PC-3 (cell line): ENCODE measurements around the gene TMEM184A. TPM values are rescaled to one million over a fixed set of nuclear protein-coding genes. Genes with fewer than 3 reads are reported as not detected.

Experiments
- ATAC-seq: fragments of 200-7000 bp; cut with Tn5 transposase; 2 replicates; pipeline ENCODE4 v1.9.1; 2020; ENCODE audit warnings: mild to moderate bottlenecking, moderate library complexity
- BruUV-seq: library from RNA; stranded (reverse); fragments of 400-500 nt; replicated peaks from 2 replicates; lab custom pipeline; 2021; lab: Mats Ljungman, UMichigan
- CTCF ChIA-PET: fragments of 300-600 bp; sonication (Branson Sonifier 250); formaldehyde crosslinking; loops from one replicate; lab custom pipeline; 2022; ENCODE audit warnings: antibody characterized with exemption; lab: Charles Lee
- POLR2A ChIA-PET: fragments of 300-600 bp; sonication (Branson Sonifier 250); formaldehyde crosslinking; loops from one replicate; lab custom pipeline; 2022; ENCODE audit warnings: antibody characterized with exemption; ENCODE audit not compliant: unreplicated experiment; lab: Charles Lee
- DNase-seq: peaks from one replicate; pipeline ENCODE4 v3.0.0-alpha.2; 2015
- H2AFZ ChIP-seq: fragments of 300-600 bp; sonication (generic); 2 replicates; pipeline ENCODE4 v1.6.0; 2016; ENCODE audit warnings: antibody characterized with exemption, low read length
- H3F3A ChIP-seq: fragments of 300-600 bp; sonication (generic); one replicate; pipeline ENCODE4 v1.6.0; 2017; ENCODE audit warnings: antibody characterized with exemption, low read length, control low read depth, mild to moderate bottlenecking; ENCODE audit not compliant: unreplicated experiment
- H3K27ac ChIP-seq: fragments of 300-600 bp; sonication (generic); 2 replicates; pipeline ENCODE4 v1.5.1; 2016; ENCODE audit warnings: mild to moderate bottlenecking, low read length
- H3K27me3 ChIP-seq: fragments of 300-600 bp; sonication (generic); 2 replicates; pipeline ENCODE4 v1.6.1; 2016; ENCODE audit warnings: low read length, mixed read lengths
- H3K36me3 ChIP-seq: fragments of 300-600 bp; sonication (generic); 2 replicates; pipeline ENCODE4 v1.6.1; 2016; ENCODE audit warnings: low read depth, mixed run types, low read length, mixed read lengths
- H3K4me1 ChIP-seq: fragments of 300-600 bp; sonication (generic); 2 replicates; pipeline ENCODE4 v1.5.1; 2016; ENCODE audit warnings: low read length; ENCODE audit not compliant: insufficient read depth
- H3K4me2 ChIP-seq: fragments of 300-600 bp; sonication (generic); 2 replicates; pipeline ENCODE4 v1.6.0; 2016; ENCODE audit warnings: low read length
- H3K4me3 ChIP-seq: fragments of 300-600 bp; sonication (generic); 2 replicates; pipeline ENCODE4 v1.5.1; 2016; ENCODE audit warnings: mild to moderate bottlenecking, low read length, mixed read lengths
- H3K79me2 ChIP-seq: fragments of 300-600 bp; sonication (generic); 2 replicates; pipeline ENCODE4 v1.6.1; 2017; ENCODE audit warnings: low read length, mixed read lengths
- H3K9ac ChIP-seq: fragments of 300-600 bp; sonication (generic); 2 replicates; pipeline ENCODE4 v1.6.0; 2016; ENCODE audit warnings: mild to moderate bottlenecking, low read length
- H3K9me2 ChIP-seq: fragments of 300-600 bp; sonication (generic); replicated peaks from 2 replicates; pipeline ENCODE4 v1.6.1; 2016; ENCODE audit warnings: mixed run types, low read length, mixed read lengths
- H3K9me3 ChIP-seq: fragments of 300-600 bp; sonication (generic); 2 replicates; pipeline ENCODE4 v1.6.1; 2016; ENCODE audit warnings: low read length, mixed read lengths
- H4K20me1 ChIP-seq: fragments of 300-600 bp; sonication (generic); 2 replicates; pipeline ENCODE4 v1.6.1; 2016; ENCODE audit warnings: low read length, mixed read lengths
- CTCF ChIP-seq: fragments of 300-600 bp; sonication (generic); conservative IDR thresholded peaks from 2 replicates; pipeline ENCODE4 v1.5.1; 2017; ENCODE audit warnings: antibody characterized with exemption, low read depth, mild to moderate bottlenecking, low read length
- EZH2 ChIP-seq: fragments of 300-600 bp; sonication (generic); IDR thresholded peaks from one replicate; pipeline ENCODE4 v1.6.1; 2017; ENCODE audit warnings: antibody characterized with exemption, mild to moderate bottlenecking, low read length; ENCODE audit not compliant: unreplicated experiment
- EZH2phosphoT487 ChIP-seq: fragments of 300-600 bp; sonication (generic); IDR thresholded peaks from 2 replicates; pipeline ENCODE4 v1.6.1; 2018; ENCODE audit warnings: mild to moderate bottlenecking, antibody characterized with exemption, low read length, borderline replicate concordance
- intact Hi-C: fragments of 100-400 bp; cut with micrococcal nuclease; formaldehyde crosslinking; loops from 2 replicates; pipeline ENCODE4 v1.9.0; 2023
- total RNA-seq: library from RNA; depleted of rRNA; stranded (reverse); fragments of >200 nt; gene quantifications from 2 replicates; pipeline ENCODE4 v1.2.3, GENCODE V29; 2014

Gene TMEM184A
- total RNA-seq, 1 experiment from 2014 or later, result 23.1 TPM

DNA sequence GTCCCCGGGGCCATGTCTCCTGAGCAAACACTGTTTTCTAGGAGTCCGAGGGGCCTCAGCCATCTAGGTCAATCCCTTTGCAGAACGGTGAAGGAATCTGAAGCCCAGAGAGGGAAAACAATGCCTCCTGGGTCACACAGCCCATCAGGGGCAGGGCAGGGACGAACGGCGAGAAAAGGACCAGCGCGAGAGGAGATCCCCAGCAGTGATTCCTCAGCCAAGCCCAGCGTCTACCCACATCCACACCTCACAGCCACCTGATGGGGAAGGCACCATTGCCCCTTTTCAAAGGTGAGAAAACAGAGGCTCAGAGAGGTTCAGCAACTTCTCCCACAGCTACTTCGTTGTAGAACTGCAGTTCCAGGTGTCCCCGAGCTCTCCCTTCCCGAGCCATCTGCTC, 31.7 kb upstream of the TMEM184A start:
- CTCF ChIA-PET, result no interaction called here
- no peaks in the 10 kb centered on the region for H3K79me2 ChIP-seq
- no TSS peak for BruUV-seq
- H3K4me1 ChIP-seq, result no peaks in the 10 kb centered on the region
- H3K4me3 ChIP-seq, result no peak overlapping the region
- DNase-seq (no peak), ATAC-seq (no peak)
- no peaks in the 10 kb centered on the region for H3K9me3 ChIP-seq
- H2AFZ ChIP-seq, result no peak overlapping the region
- no peaks in the 10 kb centered on the region for H3K36me3 ChIP-seq
- no peaks in the 10 kb centered on the region for H3K9me2 ChIP-seq
- TF ChIP-seq EZH2phosphoT487, result no peak
- no peak for TF ChIP-seq CTCF
- no peak for TF ChIP-seq EZH2
- peaks cover 31% of the 10 kb centered on the region; the same call in 1 of the 2 replicates for H3K27me3 ChIP-seq
- no peaks in the 10 kb centered on the region for H3F3A ChIP-seq
- no peak overlapping the region for H3K9ac ChIP-seq
- no peak overlapping the region for H3K27ac ChIP-seq
- no peak overlapping the region for H3K4me2 ChIP-seq
- intact Hi-C loops, result no loop called here
- POLR2A ChIA-PET, result no interaction called here
- no peaks in the 10 kb centered on the region for H4K20me1 ChIP-seq

DNA sequence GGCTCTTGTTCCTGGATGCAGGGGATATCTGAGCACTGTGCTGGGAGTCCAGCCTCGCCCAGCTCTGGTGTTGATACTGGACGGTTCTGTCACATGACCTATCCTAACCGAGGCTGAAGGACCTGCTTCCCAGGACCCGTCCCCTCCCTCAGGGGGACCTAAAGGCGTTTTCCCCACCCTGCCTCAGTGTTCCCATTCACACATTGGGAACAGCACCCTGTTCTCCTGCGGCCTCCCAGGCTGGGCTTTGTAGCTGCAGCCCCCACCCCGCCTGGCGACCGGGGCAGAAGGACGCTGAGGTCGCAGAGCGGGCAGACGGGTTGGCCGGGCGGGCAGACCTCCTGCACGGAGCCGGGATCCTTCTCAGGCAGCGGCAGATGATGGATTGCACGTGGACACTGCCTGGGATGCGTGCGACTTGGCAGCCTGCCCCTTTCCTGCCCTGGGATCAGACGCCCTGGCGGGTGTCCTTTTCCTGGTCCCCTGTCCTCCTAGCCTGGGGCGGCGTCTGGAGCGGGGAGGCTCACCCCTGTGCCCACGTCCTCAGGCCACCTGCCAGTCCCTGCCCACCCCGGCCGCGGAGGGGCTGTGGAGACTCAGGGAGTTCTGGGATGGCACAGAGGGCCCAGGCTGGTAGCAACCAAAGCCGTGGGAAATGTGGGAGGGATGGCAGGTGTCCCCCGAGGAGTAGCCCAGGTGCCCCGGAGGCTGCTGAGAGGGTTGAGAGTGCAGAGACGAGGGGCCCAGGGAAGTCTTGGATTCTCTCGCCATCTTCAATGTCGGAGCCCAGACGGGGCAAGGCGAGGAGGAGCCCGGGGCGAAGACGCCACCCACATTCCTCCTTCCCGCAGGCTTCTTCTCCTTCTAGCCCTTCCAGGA, 31.1 kb upstream of the TMEM184A start:
- TF ChIP-seq EZH2 (no peak), CTCF (no peak), EZH2phosphoT487 (no peak)
- no peak for ATAC-seq
- H3K9me3 ChIP-seq, result no peaks in the 10 kb centered on the region
- H2AFZ ChIP-seq, result no peak overlapping the region
- no peak overlapping the region for H3K4me3 ChIP-seq
- H3K4me2 ChIP-seq, result no peak overlapping the region
- ChIA-PET CTCF (no interaction called here), POLR2A (no interaction called here)
- no peak overlapping the region for H3K27ac ChIP-seq
- H3K9ac ChIP-seq, result no peak overlapping the region
- H4K20me1 ChIP-seq, result no peaks in the 10 kb centered on the region
- BruUV-seq, result no TSS peak
- H3K36me3 ChIP-seq, result no peaks in the 10 kb centered on the region
- no peaks in the 10 kb centered on the region for H3K79me2 ChIP-seq
- DNase-seq, result no peak
- H3K9me2 ChIP-seq, result no peaks in the 10 kb centered on the region
- H3K27me3 ChIP-seq, result peaks cover 26% of the 10 kb centered on the region; the same call in 1 of the 2 replicates
- intact Hi-C loops, result no loop called here
- H3F3A ChIP-seq, result no peaks in the 10 kb centered on the region
- H3K4me1 ChIP-seq, result no peaks in the 10 kb centered on the region
